HPDE6-E6E7 (cell line): ENCODE measurements around the gene DUSP10.

Source experiments
- DNase-seq: peaks from one replicate; pipeline ENCODE4 v3.0.0; 2011; ENCODE audit warnings: missing footprints; ENCODE audit errors: extremely low spot score

The DUSP10 gene

GRCh38 chr1:221741703-221742554 lies at the start of gene DUSP10:
DUSP10 (minus strand) TSS chr1:221742089; CDS start chr1:221739744, 2,345 bp downstream.
- peak; percentile 99 for DNase-seq

- DNase-seq: no peak
Observed at GRCh38 chr1:221788466-221788865, 46.6 kb upstream of the DUSP10 start.

GRCh38 chr1:221786647-221787046 lies 44.8 kb upstream of the DUSP10 start:
- DNase-seq: no peak

GRCh38 chr1:221783936-221784335 lies 42.0 kb upstream of the DUSP10 start:
- DNase-seq: no peak

- DNase-seq: no peak
Observed at GRCh38 chr1:221783437-221783836, 41.5 kb upstream of the DUSP10 start.

GRCh38 chr1:221782970-221783369 lies 41.1 kb upstream of the DUSP10 start:
- no peak for DNase-seq

- no peak for DNase-seq
Observed at GRCh38 chr1:221782477-221782876, 40.6 kb upstream of the DUSP10 start.

GRCh38 chr1:221781102-221781755 lies 39.3 kb upstream of the DUSP10 start:
- DNase-seq: no peak

GRCh38 chr1:221780175-221780574 lies 38.3 kb upstream of the DUSP10 start:
- DNase-seq: no peak

GRCh38 chr1:221779771-221780170 lies 37.9 kb upstream of the DUSP10 start:
- DNase-seq: no peak

GRCh38 chr1:221778535-221779142 lies 36.8 kb upstream of the DUSP10 start:
- no peak for DNase-seq

- no peak for DNase-seq
Observed at GRCh38 chr1:221778125-221778524, 36.2 kb upstream of the DUSP10 start.

- no peak for DNase-seq
Observed at GRCh38 chr1:221777431-221778072, 35.7 kb upstream of the DUSP10 start.

- DNase-seq: no peak
Observed at GRCh38 chr1:221776495-221777301, 34.8 kb upstream of the DUSP10 start.

- DNase-seq: no peak
Observed at GRCh38 chr1:221775206-221775605, 33.3 kb upstream of the DUSP10 start.

GRCh38 chr1:221774054-221774842 lies 32.4 kb upstream of the DUSP10 start:
- no peak for DNase-seq

- DNase-seq: no peak
Observed at GRCh38 chr1:221773383-221773782, 31.5 kb upstream of the DUSP10 start.

- no peak for DNase-seq
Observed at GRCh38 chr1:221772117-221772516, 30.2 kb upstream of the DUSP10 start.

- DNase-seq: no peak
Observed at GRCh38 chr1:221768444-221769066, 26.7 kb upstream of the DUSP10 start.

GRCh38 chr1:221766210-221766609 lies 24.3 kb upstream of the DUSP10 start:
- DNase-seq: no peak
